Measurements from ENCODE around the gene RNF212. TPM values are rescaled to one million over a fixed set of nuclear protein-coding genes. Genes with fewer than 3 reads are reported as not detected.
A peak's percentile ranks its signal among the peaks of the same experiment; 100 is the strongest.

Gene RNF212
- total and polyA plus RNA-seq, 2 experiments from 2014 or later: 8.4 to 10.4 TPM

GRCh38 chr4:1039493-1040343, 73.6 kb downstream of the RNF212 start:
- H2AFZ ChIP-seq: no peak overlapping the region
- no peaks in the 10 kb centered on the region for H4K20me1 ChIP-seq (ENCODE audit: insufficient read depth, poor library complexity, severe bottlenecking)
- no peaks in the 10 kb centered on the region for H3K36me3 ChIP-seq (replicated peaks; ENCODE audit: insufficient read depth, low read depth)
- WGBS (ENCODE audit: low lambda C conversion rate, missing lambda C conversion rate): 53% methylated on average over 20 of the region's 20 CpGs
- H3K9me2 ChIP-seq (replicated peaks; ENCODE audit: insufficient read depth): no peaks in the 10 kb centered on the region
- H3K4me1 ChIP-seq (ENCODE audit: insufficient read depth): peaks cover 40% of the 10 kb centered on the region
- H3K9me3 ChIP-seq (ENCODE audit: low read depth): no peaks in the 10 kb centered on the region
- peak; percentile 77 for DNase-seq (ENCODE audit: low spot score)
- no peaks in the 10 kb centered on the region for H3K27me3 ChIP-seq
- no peak overlapping the region for H3K4me3 ChIP-seq
- no peak overlapping the region for H3K4me2 ChIP-seq
- H3K27ac ChIP-seq: peak overlapping the region; percentile 91
- no peaks in the 10 kb centered on the region for H3K79me2 ChIP-seq
- TF ChIP-seq CTCF (IDR thresholded peaks at IDR 0.05; ENCODE audit: poor library complexity) (no peak), EZH2phosphoT487 (IDR thresholded peaks at IDR 0.05; ENCODE audit: low read depth, severe bottlenecking, unreplicated experiment) (no peak)

- Histone ChIP-seq H3K27ac (peak overlapping the region; percentile 91), H3K27me3 (no peaks in the 10 kb centered on the region), H3K79me2 (no peaks in the 10 kb centered on the region), H3K9me2 (replicated peaks; ENCODE audit: insufficient read depth) (no peaks in the 10 kb centered on the region), H3K4me1 (ENCODE audit: insufficient read depth) (peaks cover 37% of the 10 kb centered on the region), H3K9me3 (ENCODE audit: low read depth) (no peaks in the 10 kb centered on the region), H2AFZ (no peak overlapping the region), H3K4me2 (no peak overlapping the region), H3K4me3 (no peak overlapping the region), H4K20me1 (ENCODE audit: insufficient read depth, poor library complexity, severe bottlenecking) (no peaks in the 10 kb centered on the region), H3K36me3 (replicated peaks; ENCODE audit: insufficient read depth, low read depth) (no peaks in the 10 kb centered on the region)
- WGBS (ENCODE audit: low lambda C conversion rate, missing lambda C conversion rate): 84% methylated on average over 16 of the region's 16 CpGs
- DNase-seq (ENCODE audit: low spot score): no peak
- no peak for TF ChIP-seq EZH2 (IDR thresholded peaks at IDR 0.05; ENCODE audit: borderline replicate concordance)
- TF ChIP-seq EZH2phosphoT487 (IDR thresholded peaks at IDR 0.05; ENCODE audit: low read depth, severe bottlenecking, unreplicated experiment): no peak
- TF ChIP-seq CTCF (IDR thresholded peaks at IDR 0.05; ENCODE audit: poor library complexity): no peak
Observed at GRCh38 chr4:1038948-1039492, 74.3 kb downstream of the RNF212 start.

GRCh38 chr4:1036976-1037810, 76.2 kb downstream of the RNF212 start:
- Histone ChIP-seq H4K20me1 (ENCODE audit: insufficient read depth, poor library complexity, severe bottlenecking) (no peaks in the 10 kb centered on the region), H3K79me2 (no peaks in the 10 kb centered on the region), H3K9me3 (ENCODE audit: low read depth) (no peaks in the 10 kb centered on the region), H2AFZ (no peak overlapping the region), H3K4me1 (ENCODE audit: insufficient read depth) (peaks cover 30% of the 10 kb centered on the region), H3K4me3 (no peak overlapping the region), H3K27ac (no peak overlapping the region), H3K27me3 (no peaks in the 10 kb centered on the region), H3K4me2 (no peak overlapping the region), H3K36me3 (replicated peaks; ENCODE audit: insufficient read depth, low read depth) (no peaks in the 10 kb centered on the region), H3K9me2 (replicated peaks; ENCODE audit: insufficient read depth) (no peaks in the 10 kb centered on the region)
- TF ChIP-seq EZH2phosphoT487 (IDR thresholded peaks at IDR 0.05; ENCODE audit: low read depth, severe bottlenecking, unreplicated experiment) (no peak), EZH2 (IDR thresholded peaks at IDR 0.05; ENCODE audit: borderline replicate concordance) (no peak), CTCF (IDR thresholded peaks at IDR 0.05; ENCODE audit: poor library complexity) (no peak)
- WGBS (ENCODE audit: low lambda C conversion rate, missing lambda C conversion rate): 72% methylated on average over 11 of the region's 26 CpGs
- DNase-seq (ENCODE audit: low spot score): no peak
